ENCODE data around the gene NTNG2.
A peak's percentile ranks its signal among the peaks of the same experiment; 100 is the strongest.

The NTNG2 gene

DNA sequence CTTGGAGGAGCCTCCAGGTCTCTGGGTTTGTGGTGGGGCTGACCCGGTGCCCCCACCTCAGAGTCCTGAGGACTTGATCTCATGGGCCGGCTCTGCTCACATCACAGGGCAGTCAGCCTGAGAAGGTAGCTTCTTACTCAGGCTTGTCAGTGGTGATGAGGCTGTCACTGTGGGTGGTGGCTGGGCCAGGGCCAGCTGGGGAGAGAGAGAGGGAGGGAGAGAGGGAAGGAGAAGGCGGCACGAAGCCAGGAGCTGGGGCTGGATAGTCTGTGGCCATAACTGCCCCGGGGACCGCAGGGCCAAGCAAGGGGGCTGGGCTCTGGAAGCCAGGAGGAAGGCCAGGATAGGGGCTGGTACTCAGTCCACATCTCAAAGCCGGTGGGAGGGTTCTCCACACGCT lies 6.5 kb downstream of the NTNG2 start:
- no peaks in the 10 kb centered on the region for H3K9me3 ChIP-seq (ENCODE audit: control insufficient read depth, insufficient read depth, low read depth, low read length)

More for the DNA sequence above, 6.5 kb downstream of the NTNG2 start:
- TF ChIP-seq, protein P1, sequence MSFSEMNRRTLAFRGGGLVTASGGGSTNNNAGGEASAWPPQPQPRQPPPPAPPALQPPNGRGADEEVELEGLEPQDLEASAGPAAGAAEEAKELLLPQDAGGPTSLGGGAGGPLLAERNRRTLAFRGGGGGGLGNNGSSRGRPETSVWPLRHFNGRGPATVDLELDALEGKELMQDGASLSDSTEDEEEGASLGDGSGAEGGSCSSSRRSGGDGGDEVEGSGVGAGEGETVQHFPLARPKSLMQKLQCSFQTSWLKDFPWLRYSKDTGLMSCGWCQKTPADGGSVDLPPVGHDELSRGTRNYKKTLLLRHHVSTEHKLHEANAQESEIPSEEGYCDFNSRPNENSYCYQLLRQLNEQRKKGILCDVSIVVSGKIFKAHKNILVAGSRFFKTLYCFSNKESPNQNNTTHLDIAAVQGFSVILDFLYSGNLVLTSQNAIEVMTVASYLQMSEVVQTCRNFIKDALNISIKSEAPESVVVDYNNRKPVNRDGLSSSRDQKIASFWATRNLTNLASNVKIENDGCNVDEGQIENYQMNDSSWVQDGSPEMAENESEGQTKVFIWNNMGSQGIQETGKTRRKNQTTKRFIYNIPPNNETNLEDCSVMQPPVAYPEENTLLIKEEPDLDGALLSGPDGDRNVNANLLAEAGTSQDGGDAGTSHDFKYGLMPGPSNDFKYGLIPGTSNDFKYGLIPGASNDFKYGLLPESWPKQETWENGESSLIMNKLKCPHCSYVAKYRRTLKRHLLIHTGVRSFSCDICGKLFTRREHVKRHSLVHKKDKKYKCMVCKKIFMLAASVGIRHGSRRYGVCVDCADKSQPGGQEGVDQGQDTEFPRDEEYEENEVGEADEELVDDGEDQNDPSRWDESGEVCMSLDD (tag by site-specific recombination; IDR thresholded peaks at IDR 0.05): no peak
- TF ChIP-seq SCRT2 (tag by site-specific recombination; IDR thresholded peaks at IDR 0.05) (no peak), EGR2 (tag by site-specific recombination; IDR thresholded peaks at IDR 0.05; ENCODE audit: low read depth) (peak; percentile 81), ZNF501 (tag by site-specific recombination; IDR thresholded peaks at IDR 0.05) (no peak), HOXD13 (CRISPR knock-in tag; IDR thresholded peaks at IDR 0.05; ENCODE audit: borderline replicate concordance) (no peak), ZNF23 (tag by site-specific recombination; IDR thresholded peaks at IDR 0.05; ENCODE audit: borderline replicate concordance) (no peak), ZNF654 (tag by site-specific recombination; IDR thresholded peaks at IDR 0.05; ENCODE audit: low read depth) (no peak), ZSCAN23 (tag by site-specific recombination; IDR thresholded peaks at IDR 0.05) (no peak), ZNF747 (tag by site-specific recombination; IDR thresholded peaks at IDR 0.05) (no peak), ZBTB11 (tag by site-specific recombination; conservative IDR thresholded peaks at IDR 0.05; ENCODE audit: low read depth) (no peak), ZBTB49 (tag by site-specific recombination; IDR thresholded peaks at IDR 0.05; ENCODE audit: low read depth) (no peak), ZFP41 (tag by site-specific recombination; IDR thresholded peaks at IDR 0.05; ENCODE audit: borderline replicate concordance) (no peak), ZNF645 (tag by site-specific recombination; IDR thresholded peaks at IDR 0.05) (no peak), ZNF473 (tag by site-specific recombination; IDR thresholded peaks at IDR 0.05) (no peak), ZNF843 (tag by site-specific recombination; IDR thresholded peaks at IDR 0.05) (no peak), ZNF548 (tag by site-specific recombination; IDR thresholded peaks at IDR 0.05) (no peak), OSR2 (tag by site-specific recombination; IDR thresholded peaks at IDR 0.05) (peak; percentile 16; the same call in 1 of the 2 replicates), SALL2 (tag by site-specific recombination; IDR thresholded peaks at IDR 0.05; ENCODE audit: borderline replicate concordance) (no peak), KLF16 (tag by site-specific recombination; IDR thresholded peaks at IDR 0.05) (no peak), GLIS1 (tag by site-specific recombination; IDR thresholded peaks at IDR 0.05) (peak; percentile 68), ZNF169 (tag by site-specific recombination; IDR thresholded peaks at IDR 0.05) (no peak), ZNF664 (tag by site-specific recombination; IDR thresholded peaks at IDR 0.05) (no peak), ZNF544 (tag by site-specific recombination; IDR thresholded peaks at IDR 0.05) (no peak), ZNF596 (tag by site-specific recombination; IDR thresholded peaks at IDR 0.05) (no peak), MZF1 (tag by site-specific recombination; IDR thresholded peaks at IDR 0.05; ENCODE audit: borderline replicate concordance) (no peak), ZFHX2 (tag by site-specific recombination; conservative IDR thresholded peaks at IDR 0.05) (peak; percentile 78), ZNF76 (tag by site-specific recombination; IDR thresholded peaks at IDR 0.05; ENCODE audit: borderline replicate concordance, low read depth) (no peak), ZIC2 (tag by site-specific recombination; IDR thresholded peaks at IDR 0.05) (peak; percentile 47), ZEB2 (tag by site-specific recombination; IDR thresholded peaks at IDR 0.05) (no peak)
- no peaks in the 10 kb centered on the region for H3K36me3 ChIP-seq (ENCODE audit: control insufficient read depth in 2 of 2, insufficient read depth in 1 of 2, low read length in 2 of 2)
- ChIA-PET CTCF (interaction anchor here (0.5 to 12.1 kb wide), 17 partner anchors 10 to 608 kb away, joined by 3 to 382 read pairs (median 6); no protein-coding TSS in a partner anchor), POLR2A (interaction anchor here (0.6 kb wide), 1 partner anchor 537 kb away, joined by 3 read pairs; no protein-coding TSS in a partner anchor)
- H3K4me1 ChIP-seq (ENCODE audit: control insufficient read depth, insufficient read depth, low read length): no peaks in the 10 kb centered on the region
- H3K4me3 ChIP-seq (ENCODE audit: low read depth, low read length): no peak overlapping the region
- no peak overlapping the region for H3K27ac ChIP-seq (ENCODE audit: extremely low read depth, low read depth, low read length)
